ENCODE results near the gene DPF3.

Gene DPF3

DNA sequence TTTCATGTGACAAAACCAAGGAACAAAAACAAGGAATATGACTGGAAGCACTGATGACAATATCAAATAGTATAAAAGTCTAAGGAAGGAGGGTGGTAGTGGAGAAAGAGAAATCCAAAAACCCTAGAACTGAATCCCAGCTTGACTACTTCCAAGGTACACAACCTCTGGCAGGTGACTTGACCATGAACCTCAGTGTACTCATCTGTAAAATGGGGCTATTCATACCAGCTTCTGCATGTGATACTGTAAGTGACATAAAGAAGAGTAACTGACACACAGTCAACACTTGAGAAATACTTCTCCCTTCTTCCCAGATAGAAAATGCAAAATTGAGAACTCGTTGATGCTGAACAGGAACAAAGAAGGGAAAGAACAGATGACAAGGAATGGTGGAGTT is 10.3 kb upstream of the DPF3 start:
- no peak for DNase-seq

DNA sequence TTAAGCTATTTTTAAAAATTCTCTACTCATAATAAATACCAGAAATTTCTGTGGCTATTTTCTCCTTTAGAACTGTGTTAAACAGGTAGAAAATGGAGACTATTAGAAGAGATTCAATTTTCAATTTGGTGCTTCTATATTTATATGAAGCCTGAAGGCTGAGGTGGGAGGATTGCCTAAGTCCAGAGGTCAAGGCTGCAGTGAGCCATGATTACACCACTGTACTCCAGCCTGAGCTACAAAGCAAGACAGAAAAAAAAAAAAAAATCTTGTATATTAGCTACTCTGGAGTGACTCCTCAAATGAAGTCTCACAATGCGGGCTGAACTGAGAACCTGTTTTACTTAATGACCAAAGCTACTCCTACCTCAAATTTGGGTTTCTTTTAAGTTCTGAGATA is 9.8 kb upstream of the DPF3 start:
- no peak for DNase-seq

DNA sequence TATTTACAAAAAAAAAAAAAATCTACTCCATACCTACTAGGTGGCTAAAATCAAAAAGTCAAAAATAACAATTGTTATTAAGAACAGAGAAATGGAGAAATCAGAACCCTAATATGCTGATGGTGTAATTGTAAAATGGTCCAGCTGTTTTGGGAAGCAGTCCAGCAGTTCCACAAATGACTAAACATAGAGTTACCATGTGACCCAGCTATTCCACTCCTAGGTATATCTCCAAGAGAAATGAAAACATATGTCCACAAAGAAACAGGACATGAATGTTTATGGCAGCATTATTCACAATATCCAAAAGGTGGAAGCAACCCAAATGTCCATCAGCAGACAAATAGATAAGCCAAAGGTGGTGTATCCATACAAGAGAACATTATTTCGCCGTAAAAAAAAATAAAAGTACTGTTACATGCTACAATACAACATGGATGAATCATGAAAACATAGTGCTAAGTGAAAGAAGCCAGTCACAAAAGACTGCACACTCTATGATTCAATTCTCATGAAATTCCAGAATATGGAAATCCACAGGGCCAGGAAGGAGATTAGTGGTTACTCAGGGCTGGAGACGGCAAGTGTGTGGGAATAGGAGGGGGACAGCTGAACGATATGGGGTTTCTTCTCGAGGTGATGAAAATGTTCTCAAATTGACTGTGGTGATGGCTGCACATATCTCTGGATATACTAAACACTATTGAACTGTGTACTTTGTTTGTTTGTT is 9.1 kb upstream of the DPF3 start:
- DNase-seq = no peak

DNA sequence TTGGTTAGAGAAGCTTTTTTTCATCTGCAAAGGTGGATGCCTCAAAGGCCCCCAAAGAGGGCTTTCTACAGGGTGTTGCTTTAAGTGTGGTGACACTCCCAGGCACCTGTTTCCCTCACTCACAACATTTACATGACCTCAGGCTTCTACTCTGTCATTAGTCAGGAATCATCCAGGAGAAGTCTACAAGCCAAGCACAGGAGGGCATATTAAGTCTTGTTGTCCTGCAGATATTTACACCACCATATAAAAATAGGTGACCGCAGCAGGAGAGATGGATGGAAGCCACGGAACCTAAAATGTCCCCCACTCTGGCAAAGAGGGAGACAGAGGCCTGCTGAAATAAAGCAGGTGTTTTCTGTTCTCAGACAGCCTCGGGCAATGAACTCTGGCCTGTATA is 7.5 kb upstream of the DPF3 start:
- no peak for DNase-seq

DNA sequence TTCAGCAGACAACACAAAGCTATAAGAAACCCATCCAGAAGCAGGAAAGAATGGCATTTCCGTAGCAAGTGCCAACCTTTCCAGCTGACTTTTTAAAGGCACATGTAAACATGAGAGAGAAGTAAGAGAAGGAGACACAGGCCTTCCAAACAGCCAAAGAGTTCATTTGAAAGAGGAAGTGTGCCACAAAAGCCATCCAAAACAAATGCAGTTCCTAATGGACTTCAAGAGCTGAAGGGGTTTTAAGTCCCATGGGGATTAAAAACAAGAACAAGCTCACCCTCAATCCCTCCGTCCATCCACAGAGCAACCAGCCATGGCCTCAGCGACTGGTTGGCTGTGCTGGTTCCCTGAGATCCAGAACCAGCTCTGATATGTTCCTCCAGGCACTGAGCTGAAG is 4.5 kb upstream of the DPF3 start:
- DNase-seq = no peak

DNA sequence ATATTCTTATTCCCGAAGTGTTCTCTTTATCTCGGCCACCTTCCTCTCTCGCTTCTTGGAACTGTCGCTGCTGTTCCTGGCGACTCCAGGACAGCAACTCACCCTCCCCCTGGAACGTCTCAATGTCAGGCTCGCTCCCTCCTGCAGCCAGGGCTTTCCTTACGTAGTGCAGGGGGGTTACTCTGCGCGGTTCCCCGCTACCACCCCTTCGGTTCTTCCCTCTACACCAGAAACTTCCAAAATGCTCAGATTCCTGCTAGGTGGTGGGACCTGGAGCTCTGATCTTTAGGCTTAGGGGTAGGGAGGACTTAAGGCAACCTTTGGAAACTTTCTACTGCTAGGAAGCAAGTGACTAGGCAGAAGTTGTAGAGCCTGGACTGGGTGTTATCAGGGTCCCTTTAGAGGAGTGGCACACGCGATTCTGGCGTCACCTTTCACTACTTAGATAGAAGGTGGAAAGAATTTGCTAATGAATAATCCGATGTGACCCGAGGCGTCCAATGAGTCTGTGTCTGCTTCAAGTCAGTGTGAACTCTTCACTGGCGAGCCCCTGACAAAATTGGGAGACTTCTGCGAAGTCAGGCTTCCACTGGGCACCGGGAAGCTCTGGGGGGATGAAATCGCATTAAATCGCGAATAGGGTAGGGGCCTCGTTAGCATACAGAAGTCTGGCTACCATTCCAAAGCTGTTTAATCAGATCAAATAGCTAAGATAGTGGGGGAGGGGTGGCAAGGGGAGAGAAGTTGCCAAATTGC is 900 bp upstream of the DPF3 start:
- peak; percentile 42 for DNase-seq

DNA sequence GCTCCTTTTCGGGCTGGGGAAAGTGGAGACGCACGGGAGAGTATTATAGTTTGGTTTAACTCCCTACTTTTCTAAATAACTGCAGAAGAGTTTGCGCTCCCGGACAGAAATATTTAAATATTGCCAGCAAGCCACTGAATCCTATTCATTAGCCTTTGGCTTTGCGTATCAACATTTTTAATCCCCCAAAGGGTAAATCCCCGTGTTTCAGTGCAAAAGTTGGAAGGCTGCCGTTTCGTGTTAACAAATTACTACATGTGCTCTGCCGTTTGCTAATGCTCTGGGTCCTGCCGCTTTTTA is 372 bp upstream of the DPF3 start:
- DNase-seq = no peak

DNA sequence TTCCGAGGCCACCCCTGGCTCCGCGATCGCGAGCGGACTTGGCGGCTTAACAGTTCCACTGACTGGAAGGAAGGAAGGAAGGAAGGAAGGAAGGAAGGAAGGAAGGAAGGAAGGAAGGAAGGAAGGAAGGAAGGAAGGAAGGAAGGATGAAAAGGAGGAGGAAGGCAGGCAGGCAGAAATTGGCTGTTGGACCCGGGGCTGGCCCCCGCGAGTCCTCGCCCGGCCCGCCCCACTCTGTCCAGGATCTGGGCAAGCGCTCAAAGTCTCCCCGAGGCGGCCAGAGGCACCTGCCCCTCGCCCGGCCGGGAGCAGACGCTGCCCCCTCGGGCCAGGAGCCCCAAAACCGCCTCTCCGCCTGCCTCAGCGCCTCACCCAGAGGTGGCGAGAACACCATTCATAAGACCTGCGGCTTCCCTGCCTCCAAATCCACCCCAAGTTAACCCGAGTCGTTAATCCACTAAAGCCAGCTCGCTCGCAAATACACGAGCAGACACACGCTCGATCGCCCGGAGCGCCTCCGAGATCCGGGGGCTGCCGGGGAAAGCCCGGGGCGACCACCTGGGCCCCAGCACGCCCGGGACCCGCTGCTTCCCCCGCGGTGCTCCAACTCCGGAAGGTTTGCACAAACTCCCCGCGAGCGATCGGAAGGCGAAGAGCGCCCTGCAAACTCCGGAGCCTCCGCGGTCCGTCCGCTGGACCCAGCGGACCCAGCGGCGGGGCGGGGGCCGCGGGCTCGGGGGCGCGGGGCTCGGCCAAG is 844 bp downstream of the DPF3 start:
- peak; percentile 32 for DNase-seq

DNA sequence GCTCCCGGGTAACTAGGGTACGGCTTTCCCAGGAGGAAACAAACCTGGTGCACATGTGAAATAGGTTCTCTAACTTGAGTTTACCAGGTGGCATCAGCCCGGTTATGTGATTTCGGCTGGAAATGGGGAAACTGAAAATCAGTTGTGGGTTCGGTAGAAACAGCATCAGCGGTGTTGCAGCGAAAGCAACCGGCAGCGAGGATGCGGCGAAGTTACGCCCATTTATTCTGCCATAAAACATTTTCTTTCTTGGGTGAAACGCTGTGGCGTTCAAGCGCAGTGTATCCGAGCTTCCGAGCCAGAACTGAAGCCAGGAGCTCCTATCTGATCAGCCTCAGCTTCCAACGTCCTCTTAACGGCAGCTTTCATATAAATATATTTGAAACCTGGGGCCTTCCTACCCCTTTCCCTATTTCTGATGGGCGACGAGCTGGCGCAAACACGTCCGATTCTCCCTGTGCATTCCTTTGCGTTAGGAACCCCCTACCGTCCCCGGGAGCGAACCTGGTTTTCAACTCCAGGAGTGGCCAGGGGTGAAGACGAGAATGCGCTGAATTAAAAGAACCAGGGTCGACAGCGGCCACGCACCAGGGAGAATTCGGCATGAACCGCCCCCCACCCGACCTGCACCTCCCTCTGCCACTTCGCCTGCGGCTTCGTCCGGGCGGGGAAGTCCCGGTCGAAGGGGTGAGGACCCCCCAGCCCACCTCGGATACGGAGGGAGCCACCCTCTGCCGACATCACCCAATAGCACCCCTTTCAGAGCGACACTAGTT is 1.6 kb downstream of the DPF3 start:
- no peak for DNase-seq

DNA sequence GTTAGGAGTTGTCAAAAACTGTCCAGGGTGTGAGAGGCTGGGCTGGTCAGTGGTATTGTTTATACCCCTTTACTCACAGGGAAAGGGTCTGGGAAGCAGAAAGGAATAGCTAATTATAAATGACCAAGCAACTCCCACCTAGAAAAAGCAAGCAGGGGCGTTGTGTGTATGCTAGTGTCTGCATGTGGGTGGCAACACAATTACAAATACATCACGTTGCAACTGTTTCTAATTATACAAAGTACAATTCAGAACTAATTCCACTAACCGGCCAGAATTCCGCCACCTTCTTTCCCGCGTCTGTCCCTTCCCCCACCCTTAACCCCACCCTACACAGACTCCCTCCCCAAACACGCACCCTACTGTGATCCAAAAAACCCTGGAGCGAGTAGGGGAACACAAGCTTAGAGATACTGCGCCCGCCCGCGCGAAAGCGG is 2.2 kb downstream of the DPF3 start:
- no peak for DNase-seq

DNA sequence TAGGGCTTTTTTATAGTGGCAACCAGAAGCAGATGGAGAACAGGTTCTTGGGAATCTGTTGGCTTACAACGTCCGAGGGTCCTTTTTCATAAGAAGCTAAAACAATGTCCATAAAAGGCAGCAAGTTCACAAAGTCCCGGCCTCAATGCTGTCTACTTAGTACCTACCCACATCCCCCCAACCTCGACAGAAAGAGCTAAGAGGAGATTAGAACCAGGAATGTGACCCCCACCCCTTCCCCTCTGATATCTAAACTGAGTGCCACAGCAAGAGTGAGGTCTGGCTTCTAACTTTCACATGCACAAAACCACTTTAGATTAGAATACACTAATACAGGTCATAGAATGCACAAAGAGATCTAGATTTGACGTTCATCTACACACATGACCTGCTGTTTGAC is 4.5 kb downstream of the DPF3 start:
- DNase-seq = no peak

DNA sequence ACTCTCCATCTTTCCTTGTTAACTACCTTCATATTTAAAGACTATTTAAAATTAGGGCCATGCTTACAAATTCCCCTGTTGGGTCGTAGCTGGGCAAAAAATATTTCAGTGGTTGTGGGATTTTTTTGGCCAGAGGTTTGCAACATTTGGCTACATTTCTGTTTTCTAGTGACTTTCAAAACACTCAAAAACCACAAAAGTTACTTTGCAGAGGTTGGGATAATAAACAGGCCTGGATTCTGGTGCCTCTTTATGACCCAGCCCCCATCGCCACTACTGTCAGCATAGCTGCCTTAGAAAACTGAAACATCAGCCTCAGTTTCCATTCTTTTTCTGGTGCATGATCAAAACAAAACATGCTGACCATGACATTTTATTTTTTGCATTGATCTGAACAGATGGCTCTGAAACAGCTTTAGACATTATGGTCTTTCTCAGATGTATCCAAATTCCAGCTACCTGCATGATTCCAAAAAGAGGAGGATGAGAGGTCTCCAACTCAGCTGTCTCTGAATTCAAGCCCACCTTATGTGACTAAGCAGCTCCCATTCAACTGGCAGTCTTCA is 5.2 kb downstream of the DPF3 start:
- DNase-seq = no peak

DNA sequence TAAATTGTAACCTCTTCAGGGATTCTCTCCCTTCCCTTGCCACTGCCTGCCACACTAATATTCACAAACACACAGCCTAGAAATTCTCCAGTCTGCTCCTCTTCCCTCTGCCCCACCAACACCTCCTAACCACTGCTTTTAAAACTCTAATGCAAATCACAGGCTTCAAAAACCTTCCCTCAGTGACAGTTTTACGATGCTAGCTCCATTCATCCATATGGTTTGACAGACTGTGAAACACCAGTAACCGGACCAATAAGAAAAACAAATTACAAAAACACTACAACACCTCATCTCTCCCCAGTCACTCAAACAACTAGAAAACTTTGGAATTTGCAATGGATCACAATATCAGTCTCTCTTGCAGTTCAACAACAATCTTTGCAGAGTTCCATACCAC is 5.7 kb downstream of the DPF3 start:
- no peak for DNase-seq

DNA sequence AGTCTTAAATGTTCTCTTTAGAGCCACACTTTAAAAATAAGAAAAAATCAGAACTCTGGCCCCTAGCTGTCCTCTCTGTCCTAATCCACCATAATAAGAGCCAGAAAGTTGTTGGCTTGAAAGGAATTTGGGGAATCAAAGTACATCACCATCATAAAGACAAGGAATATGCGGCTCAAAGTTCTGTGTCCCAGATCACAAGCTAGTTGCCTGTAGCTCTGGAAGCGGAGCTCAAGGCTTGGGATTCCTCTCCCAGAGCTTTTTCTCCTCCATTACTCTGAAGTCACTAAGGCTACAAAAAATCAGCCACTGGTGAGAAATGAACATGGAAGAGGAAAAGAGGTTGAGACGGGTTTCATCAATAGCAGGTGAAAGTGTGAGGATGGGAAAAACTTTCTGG is 6.4 kb downstream of the DPF3 start:
- no peak for DNase-seq

DNA sequence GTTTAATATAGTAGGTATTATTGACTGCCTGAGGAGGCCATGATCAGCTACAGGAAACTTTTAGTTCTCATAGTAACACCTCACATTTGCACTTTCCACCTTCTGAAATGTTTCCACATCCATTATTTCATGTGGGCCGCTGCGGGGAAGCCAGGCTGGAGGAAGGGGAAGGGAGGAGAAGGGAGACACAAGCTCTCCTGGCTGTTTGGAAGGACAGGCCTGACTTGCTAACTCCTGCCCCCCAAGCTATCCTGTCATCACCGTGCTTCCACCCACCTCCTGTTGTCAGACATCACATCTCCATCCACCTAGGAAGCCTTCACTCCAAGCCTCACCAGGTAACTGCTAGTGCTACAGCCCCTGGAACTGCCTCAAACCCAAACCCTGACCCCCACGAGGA is 9.5 kb downstream of the DPF3 start:
- no peak for DNase-seq

DNA sequence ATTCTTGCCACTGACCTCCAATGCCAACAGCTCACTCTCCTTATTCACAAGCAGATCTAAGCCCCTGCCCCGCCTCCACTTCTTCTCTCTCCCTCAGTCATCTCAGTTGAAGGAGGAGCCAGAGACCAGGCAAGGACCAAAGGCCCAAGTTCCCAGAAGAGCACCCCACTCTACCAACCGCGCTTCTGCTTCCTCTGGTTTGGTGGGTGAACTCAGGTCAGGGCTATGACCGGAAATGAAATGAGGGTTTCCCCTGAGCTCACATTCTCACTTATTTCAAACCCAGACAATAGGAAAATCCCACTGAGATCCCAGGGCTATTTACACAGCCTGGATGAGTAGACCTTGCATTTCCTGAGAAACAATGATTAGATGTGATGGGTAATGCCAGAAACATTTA is 9.9 kb downstream of the DPF3 start:
- no peak for DNase-seq

DNA sequence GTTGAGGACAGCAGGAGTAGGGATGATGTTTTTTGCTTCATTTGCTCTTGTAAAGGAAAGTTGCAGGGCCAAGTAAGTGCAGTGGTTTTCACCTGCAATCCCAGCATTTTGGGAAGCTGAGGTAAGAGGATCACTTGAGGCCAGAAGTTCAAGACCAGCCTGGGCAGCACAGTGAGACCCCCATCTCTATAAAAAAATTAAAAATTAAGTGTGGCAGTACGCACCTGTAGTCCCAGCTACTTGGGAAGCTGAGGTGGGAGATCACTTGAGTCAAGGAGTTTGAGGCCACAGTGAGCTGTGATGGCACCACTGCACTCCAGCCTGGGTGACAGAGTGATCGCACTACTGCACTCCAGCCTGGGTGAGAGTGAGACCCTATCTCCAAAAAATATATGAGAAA is 10.8 kb downstream of the DPF3 start:
- no peak for DNase-seq

DNA sequence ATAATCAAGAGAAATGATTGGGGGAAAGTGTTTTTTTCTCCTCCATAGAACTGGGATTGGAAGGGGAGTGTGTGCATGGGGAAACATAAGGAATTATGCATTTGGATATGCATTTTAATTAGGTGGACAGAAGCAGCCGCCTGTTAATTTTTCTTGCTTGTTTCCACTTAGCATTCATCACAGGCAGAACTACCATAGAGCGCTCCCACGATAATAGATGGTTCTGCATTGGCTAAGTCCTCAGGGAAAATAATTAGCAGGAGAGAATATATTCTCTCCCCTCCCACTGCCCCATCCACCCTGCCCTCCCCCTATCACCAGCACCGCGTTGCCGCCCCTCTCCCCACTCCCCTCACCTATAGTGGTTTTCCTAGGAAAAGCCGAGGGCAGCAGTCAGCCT is 11.4 kb downstream of the DPF3 start:
- no peak for DNase-seq

DNA sequence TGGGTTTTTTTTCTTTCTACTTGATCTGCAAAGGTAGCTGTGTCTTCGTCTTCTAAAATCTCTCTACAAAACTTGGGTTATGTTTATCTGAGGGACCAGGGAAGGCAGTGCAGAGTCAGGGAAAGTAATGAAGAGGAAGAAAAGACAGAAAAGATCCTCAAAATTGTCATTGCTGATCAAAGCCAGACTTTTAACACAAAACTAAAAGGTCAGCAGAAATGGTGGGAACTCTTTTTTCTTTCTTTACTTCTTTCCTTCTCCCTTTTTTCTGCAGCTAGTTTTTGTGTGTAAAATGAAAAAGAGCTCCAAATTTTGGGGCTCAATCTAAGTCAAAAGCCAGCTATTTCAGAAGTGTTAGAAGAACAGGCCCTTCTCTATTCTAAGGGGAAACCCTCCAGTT is 11.9 kb downstream of the DPF3 start:
- no peak for DNase-seq

DNA sequence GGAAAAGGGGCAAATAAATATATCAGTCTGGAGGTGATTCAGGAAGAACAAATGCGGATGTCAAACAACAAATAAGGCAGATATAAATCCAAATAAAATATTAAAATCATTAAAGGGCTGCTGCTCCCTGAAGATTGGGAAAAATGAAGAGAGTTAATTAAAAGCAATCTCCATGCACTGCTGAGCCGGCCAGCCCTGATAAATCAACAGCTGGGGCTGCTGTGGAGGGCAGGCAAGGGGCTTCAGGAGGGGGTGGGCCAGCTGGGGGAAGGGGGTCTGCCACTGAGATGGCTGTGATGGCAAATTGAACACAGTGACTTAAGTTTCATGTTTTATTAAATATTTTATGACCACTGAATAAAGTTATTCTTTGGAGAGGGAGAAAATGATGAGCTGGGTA is 12.4 kb downstream of the DPF3 start:
- DNase-seq = no peak

DNA sequence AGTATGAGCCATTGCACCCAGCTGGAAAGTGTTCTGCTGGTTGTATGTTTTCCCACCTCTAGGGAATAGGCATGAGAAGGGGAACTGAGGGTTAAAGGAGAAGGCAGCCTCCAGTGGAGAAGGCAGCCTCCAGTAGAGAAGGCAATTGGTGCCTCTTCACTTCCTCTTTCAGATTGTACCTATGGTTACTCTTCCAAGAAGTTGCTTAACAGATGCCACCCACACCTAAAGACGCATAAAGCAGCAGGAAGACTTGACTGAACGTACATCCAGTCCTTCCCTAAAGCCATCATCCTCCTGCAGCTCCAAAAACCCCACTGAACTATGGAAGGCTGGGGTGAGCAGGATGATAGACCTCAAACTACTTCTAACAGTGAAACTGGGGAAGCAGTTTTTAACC is 13.1 kb downstream of the DPF3 start:
- peak; percentile 70 for DNase-seq

DNA sequence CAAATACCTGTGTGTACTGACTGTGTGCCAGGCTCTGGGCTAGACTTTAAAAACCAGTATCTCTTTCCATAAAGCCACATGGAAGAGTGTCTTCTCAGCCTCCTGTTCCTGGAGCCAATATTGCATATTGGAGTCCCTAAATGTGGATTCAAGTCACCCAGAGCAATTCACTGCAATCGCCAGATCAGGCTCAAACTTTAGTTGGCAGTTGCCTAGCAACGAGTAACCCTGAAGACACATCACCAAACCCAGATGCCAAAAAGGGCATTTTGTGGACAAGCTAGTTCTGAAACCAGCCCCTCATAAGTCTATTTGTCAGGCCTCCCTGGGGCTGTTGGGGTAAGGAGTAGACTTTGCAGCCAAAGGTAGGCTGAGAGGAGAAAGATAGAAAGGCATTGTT is 13.7 kb downstream of the DPF3 start:
- DNase-seq = no peak

DNA sequence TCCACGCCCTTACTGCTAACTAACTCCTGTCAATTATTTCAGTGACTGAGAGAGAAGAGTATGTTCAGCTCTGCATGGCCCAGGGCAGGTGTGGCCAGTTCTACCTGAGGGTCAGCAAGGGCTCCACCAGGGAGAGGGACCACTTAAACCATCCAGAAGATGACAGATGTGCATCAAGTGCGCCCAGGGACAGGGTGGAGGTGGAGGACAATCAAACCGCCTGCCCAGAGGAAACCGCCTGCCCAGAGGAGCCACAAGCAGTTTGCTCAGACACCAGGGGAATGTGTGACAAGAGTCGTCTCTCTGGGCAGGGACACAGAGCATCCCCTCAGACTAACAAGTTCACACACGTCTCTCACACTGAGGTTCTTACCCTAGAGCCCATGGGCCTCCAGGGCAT is 14.5 kb downstream of the DPF3 start:
- no peak for DNase-seq

Measured in OCI-M1 (cell line).